ENCODE data around the gene GAPDHS. TPM values are rescaled to one million over a fixed set of nuclear protein-coding genes. Genes with fewer than 3 reads are reported as not detected.

The GAPDHS gene
- total and polyA plus RNA-seq, 2 experiments from 2014 or later = not detected

DNA sequence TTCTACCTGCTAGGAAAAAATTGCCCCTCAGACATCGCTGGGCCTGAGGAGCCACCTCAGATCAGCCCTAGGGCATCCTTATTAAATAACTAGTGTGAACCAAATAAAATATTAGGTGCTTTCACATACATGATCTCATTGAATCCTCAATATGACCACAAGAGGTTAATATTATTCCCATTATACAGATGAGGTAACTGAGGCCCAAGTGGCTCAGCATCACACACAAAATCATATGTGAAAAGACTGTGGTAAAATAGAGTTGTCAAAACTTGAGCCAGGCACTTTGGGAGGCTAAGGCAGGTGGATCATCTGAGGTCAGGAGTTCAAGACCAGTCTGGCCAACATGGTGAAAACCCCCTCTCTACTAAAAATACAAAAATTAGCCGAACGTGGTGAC is 16.9 kb upstream of the GAPDHS start:
- Histone ChIP-seq H2AFZ (no peak overlapping the region), H3K9me2 (replicated peaks; ENCODE audit: insufficient read depth) (no peaks in the 10 kb centered on the region), H3K36me3 (replicated peaks; ENCODE audit: insufficient read depth, low read depth) (no peaks in the 10 kb centered on the region), H3K4me3 (no peak overlapping the region), H3K79me2 (no peaks in the 10 kb centered on the region), H3K27ac (no peak overlapping the region), H3K9me3 (ENCODE audit: low read depth) (no peaks in the 10 kb centered on the region), H3K27me3 (no peaks in the 10 kb centered on the region), H3K4me2 (no peak overlapping the region), H4K20me1 (ENCODE audit: insufficient read depth, poor library complexity, severe bottlenecking) (no peaks in the 10 kb centered on the region), H3K4me1 (ENCODE audit: insufficient read depth) (no peaks in the 10 kb centered on the region)
- TF ChIP-seq EZH2 (IDR thresholded peaks at IDR 0.05; ENCODE audit: borderline replicate concordance) (no peak), EZH2phosphoT487 (IDR thresholded peaks at IDR 0.05; ENCODE audit: low read depth, severe bottlenecking, unreplicated experiment) (no peak), CTCF (IDR thresholded peaks at IDR 0.05; ENCODE audit: poor library complexity) (no peak)
- WGBS (ENCODE audit: low lambda C conversion rate, missing lambda C conversion rate) = 90% methylated on average over 3 of the region's 3 CpGs
- no peak for DNase-seq (ENCODE audit: low spot score)

- TF ChIP-seq CTCF (IDR thresholded peaks at IDR 0.05; ENCODE audit: poor library complexity) (no peak), EZH2 (IDR thresholded peaks at IDR 0.05; ENCODE audit: borderline replicate concordance) (no peak), EZH2phosphoT487 (IDR thresholded peaks at IDR 0.05; ENCODE audit: low read depth, severe bottlenecking, unreplicated experiment) (no peak)
- DNase-seq (ENCODE audit: low spot score) = no peak
- no peaks in the 10 kb centered on the region for H3K79me2 ChIP-seq
- H3K9me2 ChIP-seq (replicated peaks; ENCODE audit: insufficient read depth) = no peaks in the 10 kb centered on the region
- H3K27me3 ChIP-seq = no peaks in the 10 kb centered on the region
- no peak overlapping the region for H3K4me3 ChIP-seq
- H4K20me1 ChIP-seq (ENCODE audit: insufficient read depth, poor library complexity, severe bottlenecking) = no peaks in the 10 kb centered on the region
- no peaks in the 10 kb centered on the region for H3K4me1 ChIP-seq (ENCODE audit: insufficient read depth)
- H3K36me3 ChIP-seq (replicated peaks; ENCODE audit: insufficient read depth, low read depth) = no peaks in the 10 kb centered on the region
- H3K4me2 ChIP-seq = no peak overlapping the region
- no peaks in the 10 kb centered on the region for H3K9me3 ChIP-seq (ENCODE audit: low read depth)
- no peak overlapping the region for H3K27ac ChIP-seq
- H2AFZ ChIP-seq = no peak overlapping the region
- 81% methylated on average over 2 of the region's 2 CpGs for WGBS (ENCODE audit: low lambda C conversion rate, missing lambda C conversion rate)
Measured at GRCh38 chr19:35517342-35517741, 15.9 kb upstream of the GAPDHS start.

GRCh38 chr19:35518313-35518712 is 14.9 kb upstream of the GAPDHS start:
- H3K27me3 ChIP-seq = no peaks in the 10 kb centered on the region
- H3K9me3 ChIP-seq (ENCODE audit: low read depth) = no peaks in the 10 kb centered on the region
- no peaks in the 10 kb centered on the region for H3K9me2 ChIP-seq (replicated peaks; ENCODE audit: insufficient read depth)
- no peaks in the 10 kb centered on the region for H3K79me2 ChIP-seq
- H3K4me2 ChIP-seq = no peak overlapping the region
- no peak overlapping the region for H2AFZ ChIP-seq
- H3K36me3 ChIP-seq (replicated peaks; ENCODE audit: insufficient read depth, low read depth) = no peaks in the 10 kb centered on the region
- H3K27ac ChIP-seq = no peak overlapping the region
- no peak overlapping the region for H3K4me3 ChIP-seq
- TF ChIP-seq EZH2 (IDR thresholded peaks at IDR 0.05; ENCODE audit: borderline replicate concordance) (no peak), CTCF (IDR thresholded peaks at IDR 0.05; ENCODE audit: poor library complexity) (no peak), EZH2phosphoT487 (IDR thresholded peaks at IDR 0.05; ENCODE audit: low read depth, severe bottlenecking, unreplicated experiment) (no peak)
- DNase-seq (ENCODE audit: low spot score) = peak; percentile 35
- no peaks in the 10 kb centered on the region for H3K4me1 ChIP-seq (ENCODE audit: insufficient read depth)
- no peaks in the 10 kb centered on the region for H4K20me1 ChIP-seq (ENCODE audit: insufficient read depth, poor library complexity, severe bottlenecking)
- 66% methylated on average over 6 of the region's 6 CpGs for WGBS (ENCODE audit: low lambda C conversion rate, missing lambda C conversion rate)

GRCh38 chr19:35519291-35519690 is 14.0 kb upstream of the GAPDHS start:
- Histone ChIP-seq H3K9me2 (replicated peaks; ENCODE audit: insufficient read depth) (no peaks in the 10 kb centered on the region), H3K27ac (no peak overlapping the region), H3K4me1 (ENCODE audit: insufficient read depth) (no peaks in the 10 kb centered on the region), H2AFZ (no peak overlapping the region), H3K4me2 (no peak overlapping the region), H3K36me3 (replicated peaks; ENCODE audit: insufficient read depth, low read depth) (no peaks in the 10 kb centered on the region), H3K9me3 (ENCODE audit: low read depth) (no peaks in the 10 kb centered on the region), H3K27me3 (peaks cover 2% of the 10 kb centered on the region), H4K20me1 (ENCODE audit: insufficient read depth, poor library complexity, severe bottlenecking) (no peaks in the 10 kb centered on the region), H3K79me2 (no peaks in the 10 kb centered on the region), H3K4me3 (no peak overlapping the region)
- TF ChIP-seq EZH2 (IDR thresholded peaks at IDR 0.05; ENCODE audit: borderline replicate concordance) (no peak), CTCF (IDR thresholded peaks at IDR 0.05; ENCODE audit: poor library complexity) (no peak), EZH2phosphoT487 (IDR thresholded peaks at IDR 0.05; ENCODE audit: low read depth, severe bottlenecking, unreplicated experiment) (no peak)
- DNase-seq (ENCODE audit: low spot score) = peak; percentile 29
- 66% methylated on average over 7 of the region's 7 CpGs for WGBS (ENCODE audit: low lambda C conversion rate, missing lambda C conversion rate)

All from hepatocyte (in vitro differentiated cells).